ENCODE results near the gene SPARC.

The SPARC gene

GRCh38 chr5:151662805-151663204 is 23.9 kb downstream of the SPARC start:
- TF ChIP-seq MAX (IDR thresholded peaks at IDR 0.05) (no peak), EP300 (IDR thresholded peaks at IDR 0.05; ENCODE audit: borderline replicate concordance) (no peak), FOXM1 (IDR thresholded peaks at IDR 0.05; ENCODE audit: borderline replicate concordance, low read depth) (no peak), REST (IDR thresholded peaks at IDR 0.05; ENCODE audit: low read depth) (no peak), NFIC (IDR thresholded peaks at IDR 0.05) (no peak), TEAD4 (IDR thresholded peaks at IDR 0.05) (no peak), USF1 (IDR thresholded peaks at IDR 0.05) (no peak), YY1 (IDR thresholded peaks at IDR 0.05; ENCODE audit: low read depth) (no peak), CEBPB (IDR thresholded peaks at IDR 0.05) (no peak), CREB1 (IDR thresholded peaks at IDR 0.05; ENCODE audit: low read depth) (no peak)

- TF ChIP-seq TCF12 (IDR thresholded peaks at IDR 0.05; ENCODE audit: low read depth) (no peak), FOXM1 (IDR thresholded peaks at IDR 0.05; ENCODE audit: borderline replicate concordance, low read depth) (no peak), TAF1 (IDR thresholded peaks at IDR 0.05; ENCODE audit: low read depth) (no peak), YY1 (IDR thresholded peaks at IDR 0.05; ENCODE audit: low read depth) (no peak), TEAD4 (IDR thresholded peaks at IDR 0.05) (no peak), CEBPB (IDR thresholded peaks at IDR 0.05) (no peak), EP300 (IDR thresholded peaks at IDR 0.05; ENCODE audit: borderline replicate concordance) (no peak), MAX (IDR thresholded peaks at IDR 0.05) (no peak), USF1 (IDR thresholded peaks at IDR 0.05) (no peak), NFIC (IDR thresholded peaks at IDR 0.05) (no peak), REST (IDR thresholded peaks at IDR 0.05; ENCODE audit: low read depth) (no peak), EGR1 (IDR thresholded peaks at IDR 0.05) (no peak), ZBTB7A (IDR thresholded peaks at IDR 0.05; ENCODE audit: low read depth) (no peak), CREB1 (IDR thresholded peaks at IDR 0.05; ENCODE audit: low read depth) (no peak)
These were observed 24.6 kb downstream of the SPARC start for GRCh38 chr5:151661968-151662732.

- TF ChIP-seq CEBPB (IDR thresholded peaks at IDR 0.05) (no peak), TCF12 (IDR thresholded peaks at IDR 0.05; ENCODE audit: low read depth) (no peak), EGR1 (IDR thresholded peaks at IDR 0.05) (no peak), REST (IDR thresholded peaks at IDR 0.05; ENCODE audit: low read depth) (no peak), RAD21 (IDR thresholded peaks at IDR 0.05; ENCODE audit: low read depth) (no peak), TAF1 (IDR thresholded peaks at IDR 0.05; ENCODE audit: low read depth) (no peak)
These were observed 25.9 kb downstream of the SPARC start for GRCh38 chr5:151660616-151661495.

Data from Ishikawa (cell line).